ENCODE measurements around the gene FGGY. TPM values are rescaled to one million over a fixed set of nuclear protein-coding genes. Genes with fewer than 3 reads are reported as not detected.

Gene FGGY
- total and polyA plus RNA-seq, 8 donors = 6.2 to 27.0 (median 16.0) TPM

- intact Hi-C loops (cut with DNase I) = no loop called here
- no peak for ATAC-seq
- no peaks in the 10 kb centered on the region for H3K9me3 ChIP-seq
- no peak overlapping the region for H3K27ac ChIP-seq
- no peak overlapping the region for H3K4me3 ChIP-seq
- no peaks in the 10 kb centered on the region for H3K27me3 ChIP-seq
- 93 to 95% methylated on average over 11 of the region's 11 CpGs for WGBS, 2 donors
- TF ChIP-seq CTCF (IDR thresholded peaks at IDR 0.05) = no peak
- peaks cover 3 to 9% (median 7%) of the 10 kb centered on the region in 3 donors for H3K4me1 ChIP-seq
- no peak for FAIRE-seq
- H3K36me3 ChIP-seq = no peaks in the 10 kb centered on the region
- DNase-seq = peak in 1 of 6 donors; percentile 42
These were observed 304.1 kb downstream of the FGGY start for GRCh38 chr1:59601041-59601441.

GRCh38 chr1:59601811-59602210, 304.9 kb downstream of the FGGY start:
- intact Hi-C loops (cut with DNase I) = no loop called here
- Histone ChIP-seq H3K4me1 (peaks cover 0 to 2% (median under 1%) of the 10 kb centered on the region in 3 donors), H3K36me3 (no peaks in the 10 kb centered on the region), H3K27me3 (no peaks in the 10 kb centered on the region), H3K9me3 (no peaks in the 10 kb centered on the region), H3K4me3 (no peak overlapping the region), H3K27ac (no peak overlapping the region)
- FAIRE-seq = no peak
- TF ChIP-seq CTCF (IDR thresholded peaks at IDR 0.05) = no peak
- no peak for DNase-seq
- no peak for ATAC-seq

- FAIRE-seq (no peak), DNase-seq (no peak)
- intact Hi-C loops (cut with DNase I) = no loop called here
These were observed 307.3 kb downstream of the FGGY start for GRCh38 chr1:59604191-59604590.

GRCh38 chr1:59605184-59605583, 308.3 kb downstream of the FGGY start:
- Histone ChIP-seq H3K9me3 (no peaks in the 10 kb centered on the region), H3K4me1 (no peaks in the 10 kb centered on the region), H3K36me3 (no peaks in the 10 kb centered on the region), H3K27ac (peak overlapping the region in 2 of 4 donors; percentile 1 to 4), H3K4me3 (no peak overlapping the region), H3K27me3 (no peaks in the 10 kb centered on the region)
- intact Hi-C loops (cut with DNase I) = no loop called here
- DNase-seq (no peak), FAIRE-seq (no peak), ATAC-seq (peak in 2 of 4 donors; percentile 18 to 63)
- no peak for TF ChIP-seq CTCF (IDR thresholded peaks at IDR 0.05)
- WGBS, 2 donors = 76 to 84% methylated on average over 3 of the region's 3 CpGs

More at GRCh38 chr1:59604191-59604590, 307.3 kb downstream of the FGGY start:
- no peaks in the 10 kb centered on the region for H3K9me3 ChIP-seq
- no peak overlapping the region for H3K27ac ChIP-seq
- H3K36me3 ChIP-seq = no peaks in the 10 kb centered on the region
- TF ChIP-seq CTCF (IDR thresholded peaks at IDR 0.05) = no peak
- no peak overlapping the region for H3K4me3 ChIP-seq
- no peaks in the 10 kb centered on the region for H3K4me1 ChIP-seq
- ATAC-seq = no peak
- H3K27me3 ChIP-seq = no peaks in the 10 kb centered on the region

- Histone ChIP-seq H3K36me3 (no peaks in the 10 kb centered on the region), H3K27me3 (no peaks in the 10 kb centered on the region), H3K27ac (peak overlapping the region in 2 of 4 donors; percentile 4 to 20), H3K4me3 (no peak overlapping the region), H3K9me3 (no peaks in the 10 kb centered on the region), H3K4me1 (no peaks in the 10 kb centered on the region)
- ATAC-seq = peak in 1 of 4 donors; percentile 16
- DNase-seq = no peak
- intact Hi-C loops (cut with DNase I) = no loop called here
- TF ChIP-seq CTCF (IDR thresholded peaks at IDR 0.05) = no peak
- 0 to 36% methylated on average over 1 of the region's 1 CpG for WGBS, 2 donors
- no peak for FAIRE-seq
These were observed 308.9 kb downstream of the FGGY start for GRCh38 chr1:59605761-59606160.
